H1 (cell line): Measurements from ENCODE around the gene GJD2. TPM values are rescaled to one million over a fixed set of nuclear protein-coding genes. Genes with fewer than 3 reads are reported as not detected.

Experiments
- ATF3 ChIP-seq: IDR thresholded peaks from 2 replicates; pipeline ENCODE4 v1.6.1; 2011; ENCODE audit warnings: low read depth, mild to moderate bottlenecking, low read length; ENCODE audit not compliant: insufficient read depth
- POU5F1 ChIP-seq: IDR thresholded peaks from 2 replicates; pipeline ENCODE4 v1.6.1; 2011; ENCODE audit warnings: low read depth, mild to moderate bottlenecking, low read length, moderate library complexity
- SIRT6 ChIP-seq: IDR thresholded peaks from one replicate; pipeline ENCODE4 v1.7.1; 2012; ENCODE audit warnings: low read length, inconsistent platforms
- SP1 ChIP-seq: IDR thresholded peaks from 2 replicates; pipeline ENCODE4 v1.6.1; 2011; ENCODE audit warnings: low read depth, low read length
- SP2 ChIP-seq: IDR thresholded peaks from 2 replicates; pipeline ENCODE4 v1.6.1; 2012; ENCODE audit warnings: mild to moderate bottlenecking, low read length, inconsistent platforms
- SRF ChIP-seq: IDR thresholded peaks from 2 replicates; pipeline ENCODE4 v1.6.1; 2011; ENCODE audit warnings: mild to moderate bottlenecking, low read depth, low read length, moderate library complexity
- SUZ12 ChIP-seq: fragments of 200-600 bp; sonication (generic); IDR thresholded peaks from 2 replicates; pipeline ENCODE4 v1.6.1; 2012; ENCODE audit warnings: mild to moderate bottlenecking, inconsistent platforms, low read length, moderate library complexity, mixed read lengths
- TAF7 ChIP-seq: optimal IDR thresholded peaks from 2 replicates; pipeline ENCODE3; 2011; ENCODE audit warnings: low read depth, mild to moderate bottlenecking, inconsistent platforms, low read length, moderate library complexity, borderline replicate concordance
- polyA plus RNA-seq, 7 experiments: library from polyadenylated mRNA; depleted of rRNA in 3 of 7; stranded (reverse) in 5 of 7; unstranded in 2 of 7; fragments of >200 nt in 5 of 7; fragments of 200-250 nt in 2 of 7; gene quantifications; 1 replicate in 5 of 7; 2 replicates in 1 of 7; 4 replicates in 1 of 7; pipeline versions ENCODE4 v1.2.1 to v1.2.3, GENCODE V29; 2011 to 2013; ENCODE audit warnings: missing spikeins in 2 of 7, mixed read lengths in 2 of 7
- total RNA-seq: library from RNA; stranded (reverse); fragmentation: NEBNext Ultra II Directional; extraction: Animal tissue kit (Norgen Biotek cat#: 25700); gene quantifications from 2 replicates; pipeline ENCODE4 v1.2.1, GENCODE V29; 2021

The GJD2 gene
- total and polyA plus RNA-seq, 2 of the 8 experiments (the other 6 are each of a cell fraction or from before 2014, with no cell fraction given) = 0.39 to 0.54 TPM

- TF ChIP-seq TAF7 (no peak), ATF3 (no peak), SP1 (no peak), SIRT6 (no peak), POU5F1 (no peak), SP2 (no peak), SRF (no peak), SUZ12 (no peak)
Observed at GRCh38 chr15:34802803-34803750, 48.3 kb upstream of the GJD2 start (continued).
